MM.1S (cell line): ENCODE results near the gene MRPS18A.
A peak's percentile ranks its signal among the peaks of the same experiment; 100 is the strongest.

Experiments used
- DNase-seq: peaks from one replicate; pipeline ENCODE4 v3.0.0-alpha.2; 2015
- H2AFZ ChIP-seq: fragments of 300-600 bp; sonication (generic); 2 replicates; pipeline ENCODE4 v1.6.0; 2016; ENCODE audit warnings: antibody characterized with exemption, low read length
- H3F3A ChIP-seq: fragments of 300-600 bp; sonication (generic); 2 replicates; pipeline ENCODE4 v1.6.1; 2016; ENCODE audit warnings: mild to moderate bottlenecking, antibody characterized with exemption, low read length, moderate library complexity, mixed read lengths; ENCODE audit not compliant: insufficient read depth
- H3K27ac ChIP-seq: fragments of 300-600 bp; sonication (generic); 2 replicates; pipeline ENCODE4 v1.5.1; 2016; ENCODE audit warnings: mild to moderate bottlenecking, low read length
- H3K27me3 ChIP-seq: fragments of 300-600 bp; sonication (generic); replicated peaks from 2 replicates; pipeline ENCODE4 v1.6.0; 2016; ENCODE audit warnings: low read length; ENCODE audit not compliant: insufficient read depth
- H3K36me3 ChIP-seq: fragments of 300-600 bp; sonication (generic); replicated peaks from 2 replicates; pipeline ENCODE4 v1.6.1; 2016; ENCODE audit warnings: mild to moderate bottlenecking, low read length, mixed read lengths; ENCODE audit not compliant: insufficient read depth
- H3K4me1 ChIP-seq: fragments of 300-600 bp; sonication (generic); 2 replicates; pipeline ENCODE4 v1.6.1; 2016; ENCODE audit warnings: low read length, mixed read lengths
- H3K4me2 ChIP-seq: fragments of 300-600 bp; sonication (generic); 2 replicates; pipeline ENCODE4 v1.6.0; 2016; ENCODE audit warnings: low read depth, low read length
- H3K4me3 ChIP-seq: fragments of 300-600 bp; sonication (generic); 2 replicates; pipeline ENCODE4 v1.5.1; 2016; ENCODE audit warnings: low read length, mixed read lengths
- H3K79me2 ChIP-seq: fragments of 300-600 bp; sonication (generic); 2 replicates; pipeline ENCODE4 v1.6.1; 2016; ENCODE audit warnings: mixed run types, low read length, mixed read lengths
- H3K9ac ChIP-seq: fragments of 300-600 bp; sonication (generic); 2 replicates; pipeline ENCODE4 v1.6.1; 2016; ENCODE audit warnings: low read length, mixed read lengths
- H3K9me2 ChIP-seq: fragments of 300-600 bp; sonication (generic); replicated peaks from 2 replicates; pipeline ENCODE4 v1.6.1; 2016; ENCODE audit warnings: mild to moderate bottlenecking, low read length, mixed read lengths; ENCODE audit not compliant: insufficient read depth
- H3K9me3 ChIP-seq: fragments of 300-600 bp; sonication (generic); replicated peaks from 2 replicates; pipeline ENCODE4 v1.6.1; 2016; ENCODE audit warnings: mild to moderate bottlenecking, low read length, mixed read lengths; ENCODE audit not compliant: insufficient read depth
- H4K20me1 ChIP-seq: fragments of 300-600 bp; sonication (generic); 2 replicates; pipeline ENCODE4 v1.6.1; 2016; ENCODE audit warnings: mild to moderate bottlenecking, low read length, moderate library complexity, mixed read lengths; ENCODE audit not compliant: insufficient read depth
- EZH2 ChIP-seq: fragments of 300-600 bp; sonication (generic); optimal IDR thresholded peaks from 2 replicates; pipeline ENCODE3; 2017; ENCODE audit warnings: low read depth, mild to moderate bottlenecking, antibody characterized with exemption, low read length, mixed read lengths
- EZH2phosphoT487 ChIP-seq: fragments of 300-600 bp; sonication (generic); IDR thresholded peaks from 2 replicates; pipeline ENCODE4 v1.6.1; 2018; ENCODE audit warnings: antibody characterized with exemption, low read length
- TF ChIP-seq, protein P1 (sequence below): fragments of 300-600 bp; sonication (generic); IDR thresholded peaks from 2 replicates; pipeline ENCODE4 v1.5.1; 2016; ENCODE audit warnings: antibody characterized with exemption, low read length, mixed read lengths

The MRPS18A gene

DNA sequence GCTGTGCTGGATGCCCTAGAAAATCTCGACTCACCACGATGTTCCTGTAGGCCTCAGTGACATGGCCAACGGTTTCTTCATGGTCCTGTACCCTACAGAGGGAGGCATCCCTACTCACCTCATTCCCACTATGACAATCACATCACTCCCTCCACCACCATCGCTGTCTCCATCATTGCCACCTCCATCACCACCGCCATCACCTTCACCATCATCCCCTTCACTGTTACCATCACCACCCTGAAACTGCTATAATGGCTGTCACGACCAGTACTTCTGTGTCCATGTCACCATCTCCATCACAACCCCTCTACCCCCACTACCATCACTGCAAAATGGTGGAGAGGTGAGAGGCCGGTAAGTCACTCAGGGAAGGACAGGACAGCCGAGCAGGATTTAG lies 29.8 kb upstream of the MRPS18A start:
- Histone ChIP-seq H3K9me2 (no peaks in the 10 kb centered on the region), H3K9ac (no peak overlapping the region), H2AFZ (no peak overlapping the region), H3K4me1 (peaks cover 28% of the 10 kb centered on the region), H3K27ac (no peak overlapping the region), H3K36me3 (no peaks in the 10 kb centered on the region), H3K4me2 (no peak overlapping the region), H3K9me3 (no peaks in the 10 kb centered on the region), H3K79me2 (no peaks in the 10 kb centered on the region), H3K27me3 (no peaks in the 10 kb centered on the region), H3K4me3 (no peak overlapping the region), H3F3A (peaks cover 23% of the 10 kb centered on the region), H4K20me1 (no peaks in the 10 kb centered on the region)
- TF ChIP-seq EZH2phosphoT487: no peak
- TF ChIP-seq, protein P1, sequence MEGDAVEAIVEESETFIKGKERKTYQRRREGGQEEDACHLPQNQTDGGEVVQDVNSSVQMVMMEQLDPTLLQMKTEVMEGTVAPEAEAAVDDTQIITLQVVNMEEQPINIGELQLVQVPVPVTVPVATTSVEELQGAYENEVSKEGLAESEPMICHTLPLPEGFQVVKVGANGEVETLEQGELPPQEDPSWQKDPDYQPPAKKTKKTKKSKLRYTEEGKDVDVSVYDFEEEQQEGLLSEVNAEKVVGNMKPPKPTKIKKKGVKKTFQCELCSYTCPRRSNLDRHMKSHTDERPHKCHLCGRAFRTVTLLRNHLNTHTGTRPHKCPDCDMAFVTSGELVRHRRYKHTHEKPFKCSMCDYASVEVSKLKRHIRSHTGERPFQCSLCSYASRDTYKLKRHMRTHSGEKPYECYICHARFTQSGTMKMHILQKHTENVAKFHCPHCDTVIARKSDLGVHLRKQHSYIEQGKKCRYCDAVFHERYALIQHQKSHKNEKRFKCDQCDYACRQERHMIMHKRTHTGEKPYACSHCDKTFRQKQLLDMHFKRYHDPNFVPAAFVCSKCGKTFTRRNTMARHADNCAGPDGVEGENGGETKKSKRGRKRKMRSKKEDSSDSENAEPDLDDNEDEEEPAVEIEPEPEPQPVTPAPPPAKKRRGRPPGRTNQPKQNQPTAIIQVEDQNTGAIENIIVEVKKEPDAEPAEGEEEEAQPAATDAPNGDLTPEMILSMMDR: no peak
- no peak for TF ChIP-seq EZH2
- no peak for DNase-seq

DNA sequence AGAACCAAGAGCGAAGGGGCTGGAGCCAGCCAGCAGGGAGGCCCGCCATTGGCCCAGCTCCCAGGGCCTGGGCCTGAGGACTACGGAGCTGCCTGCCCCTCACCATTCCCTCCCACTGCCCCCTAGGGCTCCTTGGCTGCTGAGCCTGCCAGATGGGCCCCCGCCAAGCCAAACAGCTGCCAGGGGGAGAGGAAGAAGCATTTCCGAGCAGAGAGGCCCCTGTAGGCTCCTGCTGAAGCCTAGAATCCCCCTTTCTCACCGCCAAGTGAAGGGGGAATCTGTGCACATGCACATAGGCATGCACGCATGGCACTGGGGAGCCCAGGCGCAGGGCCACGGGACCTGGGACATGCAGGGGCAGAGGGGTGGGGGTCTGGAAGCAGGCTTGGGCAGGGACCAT lies 28.5 kb upstream of the MRPS18A start:
- Histone ChIP-seq H3K27me3 (no peaks in the 10 kb centered on the region), H3K4me3 (no peak overlapping the region), H3K36me3 (no peaks in the 10 kb centered on the region), H2AFZ (no peak overlapping the region), H3K4me2 (no peak overlapping the region), H4K20me1 (no peaks in the 10 kb centered on the region), H3K79me2 (no peaks in the 10 kb centered on the region), H3K9me2 (no peaks in the 10 kb centered on the region), H3K4me1 (peaks cover 28% of the 10 kb centered on the region), H3K9ac (no peak overlapping the region), H3K27ac (peak overlapping the region; percentile 75; the same call in 1 of the 2 replicates), H3F3A (peaks cover 23% of the 10 kb centered on the region), H3K9me3 (no peaks in the 10 kb centered on the region)
- DNase-seq: no peak
- TF ChIP-seq EZH2: no peak
- TF ChIP-seq EZH2phosphoT487: no peak

DNA sequence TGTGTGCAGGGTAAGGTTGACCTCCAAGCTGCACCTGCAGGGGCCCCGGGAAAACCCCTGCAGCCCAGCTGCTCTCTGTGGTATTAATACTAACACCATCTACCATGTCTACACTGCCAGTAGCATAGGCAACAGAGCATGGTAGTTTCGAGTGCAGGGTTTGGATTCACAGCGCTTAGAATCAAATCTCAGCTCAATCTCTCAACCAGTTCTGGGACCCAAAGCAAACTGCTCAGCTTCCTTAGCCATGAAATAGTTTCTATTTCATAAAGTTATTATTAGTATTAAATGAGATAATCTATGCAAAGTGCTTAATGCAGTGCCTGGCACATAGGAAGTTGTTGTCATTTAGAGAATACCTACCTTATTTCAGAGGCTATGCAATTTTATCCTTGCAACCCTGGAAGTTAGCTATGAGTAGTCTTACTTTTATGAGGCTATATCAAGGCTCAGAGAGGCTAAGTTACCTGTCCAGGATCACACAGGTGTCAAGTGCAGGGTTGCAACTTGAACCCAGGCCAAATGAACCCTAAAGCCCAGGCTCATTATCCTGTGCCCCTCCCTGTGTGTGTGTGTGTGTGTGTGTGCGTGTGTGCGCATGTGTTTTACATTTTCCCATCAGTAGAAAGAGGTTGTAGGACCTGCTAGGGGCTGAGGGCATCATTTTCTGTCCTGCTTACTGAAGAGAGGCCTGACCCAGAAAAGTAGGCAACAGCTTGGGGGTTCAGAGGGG lies 27.6 kb upstream of the MRPS18A start:
- H3K9me3 ChIP-seq: no peaks in the 10 kb centered on the region

More for the DNA sequence above, 27.6 kb upstream of the MRPS18A start:
- peaks cover 23% of the 10 kb centered on the region for H3F3A ChIP-seq
- no peaks in the 10 kb centered on the region for H3K9me2 ChIP-seq
- H3K4me1 ChIP-seq: peaks cover 28% of the 10 kb centered on the region
- no peaks in the 10 kb centered on the region for H3K36me3 ChIP-seq
- peak overlapping the region; percentile 49; the same call in 1 of the 2 replicates for H3K9ac ChIP-seq
- DNase-seq: peak; percentile 86
- no peaks in the 10 kb centered on the region for H3K79me2 ChIP-seq
- no peak overlapping the region for H2AFZ ChIP-seq
- TF ChIP-seq EZH2phosphoT487 (no peak), EZH2 (no peak)
- TF ChIP-seq, protein P1: no peak
- no peaks in the 10 kb centered on the region for H4K20me1 ChIP-seq
- H3K27ac ChIP-seq: peak overlapping the region; percentile 75
- no peaks in the 10 kb centered on the region for H3K27me3 ChIP-seq
- H3K4me3 ChIP-seq: no peak overlapping the region
- H3K4me2 ChIP-seq: peak overlapping the region; percentile 44
